ENCODE measurements around the gene NKTR. TPM values are rescaled to one million over a fixed set of nuclear protein-coding genes. Genes with fewer than 3 reads are reported as not detected.

Gene NKTR
- total RNA-seq, 6 donors from 2014 or later: 53.7 to 231 (median 103) TPM

- Histone ChIP-seq H3K4me3 (peak overlapping the region; percentile 79 to 85 (median 84)), H3K27me3 (no peaks in the 10 kb centered on the region), H3K36me3 (peaks cover 0 to 17% (median 8%) of the 10 kb centered on the region in 4 donors), H3K4me1 (peaks cover 33 to 48% (median 39%) of the 10 kb centered on the region in 4 donors), H3K27ac (peak overlapping the region; percentile 81 to 96 (median 92)), H3K9me3 (no peaks in the 10 kb centered on the region)
- ATAC-seq (ENCODE audit: low FRiP score in 2 of 2) (peak; percentile 2 to 76), DNase-seq (peak; percentile 56 to 93)
- TF ChIP-seq POLR2A (IDR thresholded peaks at IDR 0.05) (peak in 1 of 4 donors; percentile 25), CTCF (IDR thresholded peaks at IDR 0.05) (peak in 1 of 6 experiments; percentile 21), EP300 (IDR thresholded peaks at IDR 0.05) (no peak), POLR2AphosphoS5 (IDR thresholded peaks at IDR 0.05) (peak; percentile 5 to 21)
- WGBS, 2 donors: 4% methylated on average over 38 of the region's 94 CpGs; no CpG with 5 or more reads in 1 of the 2 donors
These were observed 54.1 kb downstream of the NKTR start for GRCh38 chr3:42654331-42655201.

GRCh38 chr3:42655331-42655888 lies 54.9 kb downstream of the NKTR start:
- Histone ChIP-seq H3K4me3 (peak overlapping the region; percentile 79 to 85 (median 84)), H3K4me1 (peaks cover 33 to 46% (median 39%) of the 10 kb centered on the region in 4 donors), H3K9me3 (no peaks in the 10 kb centered on the region), H3K27me3 (no peaks in the 10 kb centered on the region), H3K36me3 (peaks cover 0 to 23% (median 10%) of the 10 kb centered on the region in 4 donors), H3K27ac (peak overlapping the region; percentile 81 to 96 (median 92))
- no peak for DNase-seq
- WGBS, 2 donors: 33 to 71% methylated on average over 1 to 3 of the region's 4 CpGs
- ATAC-seq (ENCODE audit: low FRiP score in 2 of 2): no peak
- TF ChIP-seq POLR2AphosphoS5 (IDR thresholded peaks at IDR 0.05) (no peak), EP300 (IDR thresholded peaks at IDR 0.05) (no peak)

- ATAC-seq (ENCODE audit: low FRiP score in 2 of 2): peak in 1 of 2 donors; percentile 16
These were observed 55.6 kb downstream of the NKTR start for GRCh38 chr3:42655980-42656679.

GRCh38 chr3:42656680-42657610 lies 56.5 kb downstream of the NKTR start:
- H3K4me1 ChIP-seq: peaks cover 30 to 36% (median 34%) of the 10 kb centered on the region in 4 donors
- no peak overlapping the region for H3K4me3 ChIP-seq

More at GRCh38 chr3:42655980-42656679, 55.6 kb downstream of the NKTR start:
- Histone ChIP-seq H3K9me3 (no peaks in the 10 kb centered on the region), H3K4me3 (no peak overlapping the region), H3K27ac (peak overlapping the region in 3 of 4 donors; percentile 90 to 96 (median 94)), H3K27me3 (no peaks in the 10 kb centered on the region), H3K4me1 (peaks cover 33 to 43% (median 39%) of the 10 kb centered on the region in 4 donors), H3K36me3 (peaks cover 0 to 23% (median 10%) of the 10 kb centered on the region in 4 donors)
- TF ChIP-seq CTCF (IDR thresholded peaks at IDR 0.05) (no peak), POLR2A (IDR thresholded peaks at IDR 0.05) (no peak), POLR2AphosphoS5 (IDR thresholded peaks at IDR 0.05) (no peak), EP300 (IDR thresholded peaks at IDR 0.05) (no peak)
- 94 to 97% methylated on average over 6 of the region's 6 CpGs for whole genome bisulfite sequencing, 2 donors
- DNase-seq: no peak

GRCh38 chr3:42657675-42658074 lies 57.2 kb downstream of the NKTR start:
- Histone ChIP-seq H3K36me3 (peaks cover 0 to 23% (median 10%) of the 10 kb centered on the region in 4 donors), H3K27ac (no peak overlapping the region), H3K4me3 (no peak overlapping the region), H3K27me3 (no peaks in the 10 kb centered on the region), H3K4me1 (peaks cover 23 to 29% (median 27%) of the 10 kb centered on the region in 4 donors), H3K9me3 (no peaks in the 10 kb centered on the region)
- WGBS, 2 donors: 88 to 100% methylated on average over 3 to 4 of the region's 4 CpGs
- ATAC-seq (ENCODE audit: low FRiP score in 2 of 2) (no peak), DNase-seq (no peak)
- TF ChIP-seq POLR2A (IDR thresholded peaks at IDR 0.05) (no peak), POLR2AphosphoS5 (IDR thresholded peaks at IDR 0.05) (no peak), EP300 (IDR thresholded peaks at IDR 0.05) (no peak), CTCF (IDR thresholded peaks at IDR 0.05) (no peak)

More at GRCh38 chr3:42656680-42657610, 56.5 kb downstream of the NKTR start:
- DNase-seq (no peak), ATAC-seq (ENCODE audit: low FRiP score in 2 of 2) (no peak)
- TF ChIP-seq POLR2A (IDR thresholded peaks at IDR 0.05) (no peak), POLR2AphosphoS5 (IDR thresholded peaks at IDR 0.05) (no peak)
- Histone ChIP-seq H3K27me3 (no peaks in the 10 kb centered on the region), H3K27ac (peak overlapping the region in 1 of 4 donors; percentile 90), H3K36me3 (peaks cover 0 to 23% (median 10%) of the 10 kb centered on the region in 4 donors), H3K9me3 (no peaks in the 10 kb centered on the region)
- 89 to 90% methylated on average over 6 to 7 of the region's 9 CpGs for WGBS, 2 donors

Measured in upper lobe of left lung (tissue), 6 donors.